K562 (cell line): ENCODE measurements around the gene VAC14. TPM values are rescaled to one million over a fixed set of nuclear protein-coding genes. Genes with fewer than 3 reads are reported as not detected.

Experiments
- ATAC-seq: fragments of 200-7000 bp; cut with Tn5 transposase; 3 replicates; pipeline ENCODE4 v1.9.1; 2020; ENCODE audit warnings: moderate library complexity
- BruUV-seq: library from RNA; stranded (reverse); fragments of 400-500 nt; replicated peaks from 2 replicates; lab custom pipeline; 2021; lab: Mats Ljungman, UMichigan
- CTCF ChIA-PET: fragments of 300-600 bp; formaldehyde crosslinking; extraction: SDS; loops from one replicate; lab custom pipeline; 2021; ENCODE audit warnings: low intra/inter-chr PET ratio; lab: Yijun Ruan, JAX
- POLR2A ChIA-PET: fragments of 300-600, 350-650 bp; sonication (Branson Sonifier 250); formaldehyde crosslinking; extraction: SDS; loops from one replicate; lab custom pipeline; 2021; ENCODE audit warnings: antibody characterized with exemption, inconsistent platforms; lab: Yijun Ruan, JAX
- DNase-seq, 4 experiments: peaks; one replicate each; pipeline versions ENCODE4 v3.0.0 to v3.0.0-alpha.2; 2011 to 2018; ENCODE audit warnings: low spot score in 3 of 4, mixed read lengths in 3 of 4; ENCODE audit errors: extremely low read depth in 1 of 4
- FAIRE-seq: peaks from 2 replicates; lab custom pipeline; 2011; peaks lifted over from hg19 to GRCh38; lab: Jason Lieb, UNC
- H2AFZ ChIP-seq: 2 replicates; pipeline ENCODE4 v1.6.0; 2011; ENCODE audit warnings: low read depth, low read length, control low read depth, inconsistent platforms
- H3K27ac ChIP-seq: fragments of 200-600 bp; 3 replicates; pipeline ENCODE4 v1.8.0; 2011; ENCODE audit warnings: low read depth, mild to moderate bottlenecking, control low read depth, inconsistent platforms, low read length, moderate library complexity, mixed read lengths; ENCODE audit errors: extremely low read depth
- H3K27me3 ChIP-seq, 2 experiments: fragments of 300-600 bp in 1 of 2; 2 replicates in 1 of 2; 3 replicates in 1 of 2; pipeline versions ENCODE4 v1.6.0 to v1.8.0; 2011; ENCODE audit warnings: inconsistent platforms in 2 of 2, low read length in 2 of 2, mild to moderate bottlenecking in 1 of 2, mixed read lengths in 1 of 2, moderate library complexity in 1 of 2; ENCODE audit not compliant: control insufficient read depth in 2 of 2, insufficient read depth in 2 of 2
- H3K36me3 ChIP-seq: fragments of 300-600 bp; 3 replicates; pipeline ENCODE4 v1.8.0; 2011; ENCODE audit warnings: mild to moderate bottlenecking, low read length, inconsistent platforms; ENCODE audit not compliant: control insufficient read depth, insufficient read depth
- H3K4me1 ChIP-seq, 2 experiments: fragments of 200-600 bp in 1 of 2; replicated peaks in 1 of 2; 2 replicates in 1 of 2; 3 replicates in 1 of 2; pipeline versions ENCODE4 v1.5.1 to v1.8.0; 2011; ENCODE audit warnings: inconsistent platforms in 2 of 2, low read length in 2 of 2, mild to moderate bottlenecking in 1 of 2, mixed read lengths in 1 of 2, moderate library complexity in 1 of 2; ENCODE audit not compliant: control insufficient read depth in 2 of 2, insufficient read depth in 2 of 2
- H3K4me2 ChIP-seq: 2 replicates; pipeline ENCODE4 v1.6.1; 2011; ENCODE audit warnings: low read length, control low read depth, inconsistent platforms, mixed read lengths; ENCODE audit not compliant: insufficient read depth
- H3K4me3 ChIP-seq: fragments of 200-600 bp; sonication (generic), shearing (Covaris generic); 2 replicates; pipeline ENCODE4 v1.5.1; 2016; ENCODE audit warnings: control low read depth, inconsistent platforms
- H3K79me2 ChIP-seq: fragments of 200-600 bp; 3 replicates; pipeline ENCODE4 v1.8.0; 2011; ENCODE audit warnings: low read length, inconsistent platforms; ENCODE audit not compliant: control insufficient read depth, insufficient read depth
- H3K9ac ChIP-seq, 2 experiments: 2 replicates each; pipeline versions ENCODE4 v1.6.0 to v1.6.1; 2011; ENCODE audit warnings: low read depth in 2 of 2, low read length in 2 of 2, control low read depth in 1 of 2, inconsistent platforms in 1 of 2, mild to moderate bottlenecking in 1 of 2, mixed read lengths in 1 of 2; ENCODE audit not compliant: insufficient read depth in 1 of 2
- H3K9me1 ChIP-seq: one replicate; pipeline ENCODE4 v1.6.0; 2011; ENCODE audit warnings: inconsistent platforms, mild to moderate bottlenecking, low read length, moderate library complexity; ENCODE audit not compliant: control insufficient read depth, insufficient read depth
- H3K9me3 ChIP-seq: replicated peaks from 2 replicates; pipeline ENCODE4 v1.5.1; 2011; ENCODE audit warnings: low read depth, low read length, inconsistent platforms; ENCODE audit not compliant: control insufficient read depth, insufficient read depth
- H4K20me1 ChIP-seq: replicated peaks from 2 replicates; pipeline ENCODE4 v1.6.1; 2011; ENCODE audit warnings: low read length, inconsistent platforms, mixed read lengths; ENCODE audit not compliant: control insufficient read depth, insufficient read depth
- ATF1 ChIP-seq, 2 experiments: fragments of 450-650 bp in 1 of 2; IDR thresholded peaks; 2 replicates each; pipeline ENCODE4 v1.6.1; 2016; ENCODE audit warnings: missing compliant biosample characterization in 1 of 2, missing genetic modification characterization in 1 of 2
- CTCF ChIP-seq, 3 experiments: IDR thresholded peaks in 2 of 3; conservative IDR thresholded peaks in 1 of 3; 2 replicates each; pipeline ENCODE4 v1.5.1; 2011 to 2012; ENCODE audit warnings: low read length in 3 of 3, mild to moderate bottlenecking in 3 of 3, control low read depth in 2 of 3, improper control_type of control experiment in 1 of 3, inconsistent platforms in 1 of 3, low read depth in 1 of 3, mixed read lengths in 1 of 3, moderate library complexity in 1 of 3; ENCODE audit not compliant: insufficient read depth in 2 of 3
- DPF2 ChIP-seq: fragments of 450-650 bp; IDR thresholded peaks from 2 replicates; pipeline ENCODE4 v1.6.1; 2016
- FOSL1 ChIP-seq: fragments of 200-800 bp; sonication (Bioruptor generic); conservative IDR thresholded peaks from 2 replicates; pipeline ENCODE4 v1.6.1; 2016; ENCODE audit warnings: missing genetic modification characterization, missing compliant biosample characterization
- FOXJ2 ChIP-seq: fragments of 200-800 bp; sonication (Bioruptor generic); IDR thresholded peaks from 2 replicates; pipeline ENCODE4 v1.6.1; 2016; ENCODE audit warnings: missing genetic modification characterization, missing compliant biosample characterization
- MECOM ChIP-seq: fragments of 250-450 bp; sonication (Bioruptor Pico); IDR thresholded peaks from 2 replicates; pipeline ENCODE4 v1.8.0; 2022; ENCODE audit warnings: inconsistent platforms
- NELFE ChIP-seq: IDR thresholded peaks from 2 replicates; pipeline ENCODE4 v1.6.1; 2011; ENCODE audit warnings: mild to moderate bottlenecking; ENCODE audit not compliant: insufficient read depth, insufficient read length
- PRPF4 ChIP-seq: fragments of 200-400 bp; formaldehyde crosslinking; IDR thresholded peaks from one replicate; pipeline ENCODE4 v1.6.1; 2017; ENCODE audit warnings: low read length, low read depth, mild to moderate bottlenecking; ENCODE audit not compliant: insufficient read depth, poor library complexity, severe bottlenecking
- TBL1XR1 ChIP-seq, 2 experiments: IDR thresholded peaks; 2 replicates each; pipeline ENCODE4 v1.6.1; 2012; ENCODE audit warnings: improper control_type of control experiment in 2 of 2, low read length in 2 of 2, mild to moderate bottlenecking in 1 of 2
- THRB ChIP-seq: fragments of 450-650 bp; formaldehyde crosslinking; conservative IDR thresholded peaks from 2 replicates; pipeline ENCODE4 v1.4.0; 2022; ENCODE audit warnings: mild to moderate bottlenecking, missing genetic modification characterization
- ZNF263 ChIP-seq: sonication (generic); formaldehyde crosslinking; IDR thresholded peaks from 2 replicates; pipeline ENCODE4 v1.8.0; 2022; ENCODE audit warnings: mild to moderate bottlenecking, missing genetic modification reagents, borderline replicate concordance
- ZNF589 ChIP-seq: fragments of 200-800 bp; sonication (Bioruptor generic); IDR thresholded peaks from 2 replicates; pipeline ENCODE4 v1.6.1; 2016; ENCODE audit warnings: low read depth, missing genetic modification characterization, missing compliant biosample characterization
- WGBS: fragments of 100-300 bp; shearing (Covaris generic); methylation state at CpG from one replicate; pipeline ENCODE4 v1.1.6; 2016; ENCODE audit warnings: low coverage, mixed read lengths; ENCODE audit not compliant: insufficient coverage; ENCODE audit errors: missing lambda C conversion rate; 5-methylcytosine and 5-hydroxymethylcytosine counted together
- in situ Hi-C: fragments of 300-500 bp; cut with MboI; formaldehyde crosslinking; loops from 4 replicates; pipeline ENCODE4 v1.15.0; 2018; ENCODE audit warnings: inconsistent platforms, mixed read lengths
- intact Hi-C: fragments of 100-400 bp; cut with micrococcal nuclease; formaldehyde crosslinking; loops from 2 replicates; pipeline ENCODE4 v1.14.2; 2022
- polyA plus RNA-seq, 8 experiments: library from polyadenylated mRNA; depleted of rRNA in 4 of 8; stranded (reverse) in 5 of 8; unstranded in 3 of 8; fragments of >200 nt; fragmentation: Nextera tagmentation in 2 of 8; fragmentation: Illumina TruSeq in 1 of 8; extraction: Ambion mirVana in 2 of 8; extraction: Trizol in 1 of 8; gene quantifications; 2 replicates each; pipeline versions ENCODE4 v1.2.1 to v1.2.3, GENCODE V29; 2011 to 2014; ENCODE audit warnings: inconsistent platforms in 1 of 8, missing spikeins in 1 of 8
- total RNA-seq, 7 experiments: library from RNA; depleted of rRNA in 6 of 7; stranded (reverse); fragments of >200 nt in 6 of 7; fragmentation: Illumina TruSeq in 2 of 7; extraction: Trizol in 2 of 7; gene quantifications; 2 replicates each; pipeline versions ENCODE4 v1.2.1 to v1.2.3, GENCODE V29; 2011 to 2021; ENCODE audit warnings: low replicate concordance in 1 of 7

The VAC14 gene
- total and polyA plus RNA-seq, 9 of the 15 experiments (the other 6 are each of a cell fraction or from before 2014, with no cell fraction given): 1.3 to 41.6 (median 26.6) TPM

GRCh38 chr16:70808371-70808770 lies 7.4 kb upstream of the VAC14 start:
- Histone ChIP-seq H3K9me1 (no peaks in the 10 kb centered on the region), H3K9ac (no peak overlapping the region), H3K27me3 (peaks cover 20 to 38% of the 10 kb centered on the region in 2 experiments), H3K9me3 (no peaks in the 10 kb centered on the region; the same call in 1 of the 2 replicates), H3K27ac (no peak overlapping the region), H2AFZ (no peak overlapping the region), H4K20me1 (no peaks in the 10 kb centered on the region), H3K79me2 (no peaks in the 10 kb centered on the region), H3K4me2 (no peak overlapping the region), H3K4me1 (no peaks in the 10 kb centered on the region), H3K36me3 (no peaks in the 10 kb centered on the region), H3K4me3 (no peak overlapping the region)
- FAIRE-seq (no peak), ATAC-seq (peak; percentile 75), DNase-seq (no peak)
- no TSS peak for BruUV-seq
- in situ Hi-C loops: no loop called here
- ChIA-PET POLR2A (no interaction called here), CTCF (no interaction called here)
- TF ChIP-seq CTCF (IDR thresholded peaks at IDR 0.05 in 2 of 3, conservative IDR thresholded peaks at IDR 0.05 in 1 of 3; ENCODE audit: insufficient read depth in 2 of 3, low read depth in 1 of 3, low read length in 3 of 3) (peak; percentile 8 to 39 (median 32); a peak in 3 of 6 replicates), DPF2 (no peak), PRPF4 (no peak)
- intact Hi-C loops: no loop called here

DNA sequence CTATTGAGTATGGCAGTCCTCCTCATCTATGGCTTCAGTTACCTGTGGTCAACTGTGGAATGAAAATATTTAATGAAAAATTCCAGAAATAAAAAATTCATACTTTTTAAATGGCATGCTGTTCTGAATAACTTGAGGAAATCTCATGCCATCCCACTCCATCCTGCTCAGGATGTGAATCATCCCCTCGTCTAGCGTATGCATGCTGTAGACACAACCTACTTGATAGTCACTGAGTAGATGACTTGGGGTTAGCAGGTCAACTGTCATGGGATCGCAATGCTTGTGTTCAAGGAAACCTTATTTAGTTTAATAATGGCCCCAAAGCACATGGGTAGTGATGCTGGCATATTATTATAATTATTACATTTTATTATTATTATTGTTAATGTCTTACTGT lies 4.8 kb upstream of the VAC14 start:
- no TSS peak for BruUV-seq
- intact Hi-C loops: no loop called here
- ATAC-seq: no peak
- no peak for TF ChIP-seq ZNF263 (CRISPR knock-in tag)
- TF ChIP-seq NELFE: no peak
- TF ChIP-seq FOSL1 (tag): peak; percentile 49
- TF ChIP-seq ZNF589: no peak
- no peak for TF ChIP-seq MECOM (CRISPR knock-in tag)
- no peak for TF ChIP-seq THRB (CRISPR knock-in tag)
- TF ChIP-seq FOXJ2 (tag): no peak
- TF ChIP-seq ATF1 (CRISPR knock-in tag; IDR thresholded peaks at IDR 0.05): no peak
- TF ChIP-seq ATF1 (tag; IDR thresholded peaks at IDR 0.05): no peak
- no peak for TF ChIP-seq TBL1XR1 (IDR thresholded peaks at IDR 0.05; ENCODE audit: low read length in 2 of 2)

More for the DNA sequence above, 4.8 kb upstream of the VAC14 start:
- Histone ChIP-seq H3K27me3 (peaks cover 20 to 38% of the 10 kb centered on the region in 2 experiments), H4K20me1 (no peaks in the 10 kb centered on the region), H2AFZ (no peak overlapping the region), H3K4me1 (peaks cover 4% of the 10 kb centered on the region in 2 experiments; a peak in 2 of 5 replicates), H3K27ac (no peak overlapping the region), H3K36me3 (no peaks in the 10 kb centered on the region), H3K79me2 (peaks cover 2% of the 10 kb centered on the region; the same call in 1 of the 3 replicates), H3K4me2 (no peak overlapping the region), H3K9ac (no peak overlapping the region), H3K9me3 (no peaks in the 10 kb centered on the region; the same call in 1 of the 2 replicates), H3K4me3 (no peak overlapping the region), H3K9me1 (no peaks in the 10 kb centered on the region)
- 0% methylated on average over 3 of the region's 3 CpGs for WGBS
- DNase-seq (no peak), FAIRE-seq (no peak)
- in situ Hi-C loops: no loop called here
- CTCF ChIA-PET: no interaction called here
- POLR2A ChIA-PET: no interaction called here
